Right atrium auricular region (tissue), 2 donors: ENCODE measurements around the gene TBC1D8. TPM values are rescaled to one million over a fixed set of nuclear protein-coding genes. Genes with fewer than 3 reads are reported as not detected.

Experiments
- DNase-seq: peaks from one replicate; pipeline ENCODE4 v3.0.0-alpha.2; 2019; ENCODE audit warnings: low spot score
- H3K27ac ChIP-seq, 2 donors: fragments of 200-600 bp; sonication (generic); 1 replicate in 1 of 2; 2 replicates in 1 of 2; pipeline ENCODE4 v1.5.1; 2016 to 2019
- H3K27me3 ChIP-seq, 2 donors: fragments of 200-600 bp; sonication (generic); one replicate each; pipeline versions ENCODE4 v1.5.1 to v1.6.0; 2017 to 2019
- H3K36me3 ChIP-seq: fragments of 200-600 bp; sonication (generic); one replicate; pipeline ENCODE4 v1.5.1; 2016
- H3K4me1 ChIP-seq, 2 donors: fragments of 200-600 bp; sonication (generic); one replicate each; pipeline versions ENCODE4 v1.5.1 to v1.6.0; 2017 to 2019
- H3K4me3 ChIP-seq, 2 donors: fragments of 200-600 bp; sonication (generic); 1 replicate in 1 of 2; 2 replicates in 1 of 2; pipeline ENCODE4 v1.5.1; 2017 to 2019; ENCODE audit warnings: mild to moderate bottlenecking in 1 of 2, moderate library complexity in 1 of 2
- H3K9me3 ChIP-seq, 2 donors: fragments of 200-600 bp; sonication (generic); one replicate each; pipeline ENCODE4 v1.5.1; 2019
- CTCF ChIP-seq, 2 donors: fragments of 200-600 bp; sonication (generic); IDR thresholded peaks; one replicate each; pipeline ENCODE4 v1.5.1; 2019; ENCODE audit warnings: antibody characterized with exemption in 2 of 2
- total RNA-seq, 2 donors: library from RNA; depleted of rRNA; stranded (reverse); fragments of >200 nt; gene quantifications; one replicate each; pipeline ENCODE4 v1.1.0, GENCODE V29; 2016

The TBC1D8 gene
- total RNA-seq, 2 donors from 2014 or later = 42.3 to 50.3 TPM

GRCh38 chr2:100988630-100989417, 162.4 kb downstream of the TBC1D8 start:
- Histone ChIP-seq H3K4me3 (no peak overlapping the region), H3K9me3 (no peaks in the 10 kb centered on the region), H3K27me3 (no peaks in the 10 kb centered on the region), H3K4me1 (peaks cover 0 to 3% of the 10 kb centered on the region in 2 donors), H3K36me3 (peaks cover 24% of the 10 kb centered on the region), H3K27ac (no peak overlapping the region)
- no peak for DNase-seq
- no peak for TF ChIP-seq CTCF (IDR thresholded peaks at IDR 0.05)

GRCh38 chr2:100987974-100988373, 163.2 kb downstream of the TBC1D8 start:
- Histone ChIP-seq H3K4me1 (peaks cover 0 to 11% of the 10 kb centered on the region in 2 donors), H3K27me3 (no peaks in the 10 kb centered on the region), H3K4me3 (no peak overlapping the region), H3K9me3 (no peaks in the 10 kb centered on the region), H3K36me3 (peaks cover 17% of the 10 kb centered on the region), H3K27ac (no peak overlapping the region)
- DNase-seq = no peak
- no peak for TF ChIP-seq CTCF (IDR thresholded peaks at IDR 0.05)

GRCh38 chr2:100987536-100987935, 163.6 kb downstream of the TBC1D8 start:
- peaks cover 18% of the 10 kb centered on the region for H3K36me3 ChIP-seq
- no peak overlapping the region for H3K4me3 ChIP-seq
- peaks cover 0 to 11% of the 10 kb centered on the region in 2 donors for H3K4me1 ChIP-seq
- H3K27ac ChIP-seq = no peak overlapping the region
- no peak for TF ChIP-seq CTCF (IDR thresholded peaks at IDR 0.05)
- H3K9me3 ChIP-seq = no peaks in the 10 kb centered on the region
- DNase-seq = no peak
- H3K27me3 ChIP-seq = no peaks in the 10 kb centered on the region

GRCh38 chr2:100986157-100986556, 165.0 kb downstream of the TBC1D8 start:
- peaks cover 0 to 11% of the 10 kb centered on the region in 2 donors for H3K4me1 ChIP-seq
- no peak overlapping the region for H3K4me3 ChIP-seq
- DNase-seq = no peak
- H3K9me3 ChIP-seq = no peaks in the 10 kb centered on the region
- H3K27me3 ChIP-seq = no peaks in the 10 kb centered on the region
- no peak for TF ChIP-seq CTCF (IDR thresholded peaks at IDR 0.05)
- no peak overlapping the region for H3K27ac ChIP-seq
- peaks cover 22% of the 10 kb centered on the region for H3K36me3 ChIP-seq

- Histone ChIP-seq H3K4me1 (peaks cover 0 to 11% of the 10 kb centered on the region in 2 donors), H3K4me3 (no peak overlapping the region), H3K27ac (peak overlapping the region in 1 of 2 donors; percentile 53), H3K9me3 (no peaks in the 10 kb centered on the region), H3K27me3 (no peaks in the 10 kb centered on the region), H3K36me3 (peaks cover 20% of the 10 kb centered on the region)
- DNase-seq = peak; percentile 78
- TF ChIP-seq CTCF (IDR thresholded peaks at IDR 0.05) = peak; percentile 92 to 93
Measured at GRCh38 chr2:100984892-100985307, 166.3 kb downstream of the TBC1D8 start.
